Adrenal gland (tissue), 12 donors: ENCODE results near the gene ADGRF3. TPM values are rescaled to one million over a fixed set of nuclear protein-coding genes. Genes with fewer than 3 reads are reported as not detected.

ENCODE experiments used
- DNase-seq, 7 donors: peaks; one replicate each; pipeline ENCODE4 v3.0.0-alpha.2; 2019 to 2020
- H3K27ac ChIP-seq, 5 donors: fragments of 200-600 bp; sonication (generic) in 4 of 5; 1 replicate in 3 of 5; 2 replicates in 2 of 5; pipeline versions ENCODE4 v1.5.1 to v1.8.0; 2016 to 2020; ENCODE audit warnings: mild to moderate bottlenecking in 1 of 5
- H3K27me3 ChIP-seq: fragments of 200-600 bp; 2 replicates; pipeline ENCODE4 v1.8.0; 2021
- H3K36me3 ChIP-seq, 2 donors: fragments of 200-600 bp; replicated peaks in 1 of 2; 1 replicate in 1 of 2; 2 replicates in 1 of 2; pipeline versions ENCODE4 v1.5.1 to v1.8.0; 2018 to 2022
- H3K4me1 ChIP-seq, 2 donors: fragments of 200-600 bp; replicated peaks in 1 of 2; 1 replicate in 1 of 2; 2 replicates in 1 of 2; pipeline versions ENCODE4 v1.5.1 to v1.8.0; 2018 to 2021
- H3K4me3 ChIP-seq, 4 donors: fragments of 200-600 bp; sonication (generic) in 3 of 4; one replicate each; pipeline ENCODE4 v1.5.1; 2016 to 2018
- H3K9me3 ChIP-seq, 3 donors: fragments of 200-600 bp; sonication (generic) in 1 of 3; replicated peaks in 1 of 3; 1 replicate in 2 of 3; 2 replicates in 1 of 3; pipeline versions ENCODE4 v1.5.1 to v1.8.0; 2016 to 2021
- CTCF ChIP-seq, 6 experiments: fragments of 450-650 bp in 4 of 6; fragments of 200-600 bp in 2 of 6; sonication (generic) in 1 of 6; IDR thresholded peaks; 1 replicate in 5 of 6; 2 replicates in 1 of 6; pipeline versions ENCODE4 v1.5.1 to v1.8.0; 2016 to 2021; ENCODE audit warnings: antibody characterized with exemption in 6 of 6, mild to moderate bottlenecking in 2 of 6, moderate library complexity in 1 of 6
- POLR2A ChIP-seq, 2 donors: fragments of 450-650 bp; IDR thresholded peaks; one replicate each; pipeline ENCODE4 v1.6.1; 2017; ENCODE audit warnings: antibody characterized with exemption in 2 of 2, mild to moderate bottlenecking in 2 of 2, moderate library complexity in 1 of 2
- WGBS, 4 donors: extraction: QIAGEN DNeasy Blood & Tissue Kit in 2 of 4; methylation state at CpG; one replicate each; pipeline versions ENCODE4 v1.1.5 to v1.1.7; 2013 to 2017; 5-methylcytosine and 5-hydroxymethylcytosine counted together
- intact Hi-C, 2 donors: fragments of 100-400 bp; cut with DNase I; formaldehyde crosslinking; loops; one replicate each; pipeline versions ENCODE4 v1.14.1 to v1.15.0; 2022 to 2023
- polyA plus RNA-seq, 3 donors: library from polyadenylated mRNA; stranded (reverse); fragments of 200-250 nt in 2 of 3; fragments of 350-450 nt in 1 of 3; fragmentation: Illumina TruSeq in 1 of 3; extraction: RNeasy Lipid Tissue Mini Kit (QIAGEN cat#74804) in 1 of 3; gene quantifications; one replicate each; pipeline ENCODE4 v1.2.3, GENCODE V29; 2013 to 2014
- total RNA-seq, 9 donors: library from RNA; depleted of rRNA in 4 of 9; stranded (reverse); fragments of >200 nt in 4 of 9; fragments of 120-200 nt in 1 of 9; fragmentation: NEBNext Ultra II Directional in 1 of 9; extraction: Animal tissue kit (Norgen Biotek cat#: 25700) in 1 of 9; gene quantifications; one replicate each; pipeline versions ENCODE4 v1.1.0 to v1.2.4, GENCODE V29; 2013 to 2023
- donor health status: healthy with polysubstance abuse.
- donor health status: Bipolar disorder and iron deficiency.
- donor health status: DM: yes; HTN: yes; CAD: no.
- donor health status: DM: no; HTN: no; CAD: no.
- donor health status: DM: no; HTN: no; CAD: no.
- donor health status: DM: yes; HTN: yes; CAD: no.

Gene ADGRF3
- total and polyA plus RNA-seq, 12 donors, result 0.07 to 0.75 (median 0.16) TPM; not detected in 3

- H3K4me1 ChIP-seq, result no peaks in the 10 kb centered on the region
- H3K9me3 ChIP-seq, result no peaks in the 10 kb centered on the region
- no peak for DNase-seq
- TF ChIP-seq POLR2A (IDR thresholded peaks at IDR 0.05) (no peak), CTCF (IDR thresholded peaks at IDR 0.05) (no peak)
- no peak overlapping the region for H3K27ac ChIP-seq
- no peak overlapping the region for H3K4me3 ChIP-seq
- H3K36me3 ChIP-seq, result peaks cover 0 to 12% of the 10 kb centered on the region in 2 donors
- no peaks in the 10 kb centered on the region for H3K27me3 ChIP-seq
- intact Hi-C loops, result no loop called here
Measured at GRCh38 chr2:26384597-26384996, 38.0 kb upstream of the ADGRF3 start.

GRCh38 chr2:26384183-26384582 lies 37.6 kb upstream of the ADGRF3 start:
- Histone ChIP-seq H3K36me3 (peaks cover 0 to 9% of the 10 kb centered on the region in 2 donors), H3K27me3 (no peaks in the 10 kb centered on the region), H3K9me3 (no peaks in the 10 kb centered on the region), H3K4me3 (no peak overlapping the region), H3K4me1 (no peaks in the 10 kb centered on the region), H3K27ac (no peak overlapping the region)
- TF ChIP-seq POLR2A (IDR thresholded peaks at IDR 0.05) (no peak), CTCF (IDR thresholded peaks at IDR 0.05) (no peak)
- DNase-seq, result no peak
- intact Hi-C loops, result no loop called here
- 91 to 97% (median 93%) methylated on average over 9 of the region's 9 CpGs for WGBS, 4 donors

GRCh38 chr2:26382564-26382963 lies 36.0 kb upstream of the ADGRF3 start:
- Histone ChIP-seq H3K4me3 (no peak overlapping the region), H3K4me1 (no peaks in the 10 kb centered on the region), H3K27ac (no peak overlapping the region), H3K27me3 (no peaks in the 10 kb centered on the region), H3K9me3 (no peaks in the 10 kb centered on the region), H3K36me3 (no peaks in the 10 kb centered on the region)
- WGBS, 4 donors, result 74 to 86% (median 82%) methylated on average over 3 of the region's 3 CpGs
- intact Hi-C loops, result no loop called here
- DNase-seq, result peak in 2 of 7 donors; percentile 9 to 10
- TF ChIP-seq CTCF (IDR thresholded peaks at IDR 0.05), result no peak
- no peak for TF ChIP-seq POLR2A (IDR thresholded peaks at IDR 0.05)

- no peaks in the 10 kb centered on the region for H3K4me1 ChIP-seq
- no peaks in the 10 kb centered on the region for H3K27me3 ChIP-seq
- intact Hi-C loops, result no loop called here
- WGBS, 4 donors, result 92 to 99% (median 94%) methylated on average over 2 of the region's 2 CpGs
- DNase-seq, result no peak
- no peaks in the 10 kb centered on the region for H3K36me3 ChIP-seq
- H3K27ac ChIP-seq, result no peak overlapping the region
- no peak overlapping the region for H3K4me3 ChIP-seq
- TF ChIP-seq CTCF (IDR thresholded peaks at IDR 0.05) (no peak), POLR2A (IDR thresholded peaks at IDR 0.05) (no peak)
- H3K9me3 ChIP-seq, result no peaks in the 10 kb centered on the region
Measured at GRCh38 chr2:26380281-26380680, 33.7 kb upstream of the ADGRF3 start.
